GM12875 (cell line): Measurements from ENCODE around the gene CACNA2D3.

ENCODE experiments used
- H3K4me3 ChIP-seq: one replicate; pipeline ENCODE4 v1.5.1; 2011; ENCODE audit warnings: low read depth, low read length, control low read depth
- CTCF ChIP-seq: IDR thresholded peaks from 2 replicates; pipeline ENCODE4 v1.5.1; 2011; ENCODE audit warnings: low read depth, mild to moderate bottlenecking, control low read depth, inconsistent platforms, low read length, moderate library complexity, borderline replicate concordance; ENCODE audit not compliant: insufficient read depth

CACNA2D3 gene

GRCh38 chr3:54178376-54178775, 56.0 kb downstream of the CACNA2D3 start:
- no peak overlapping the region for H3K4me3 ChIP-seq
- TF ChIP-seq CTCF: no peak

GRCh38 chr3:54180921-54181320, 58.6 kb downstream of the CACNA2D3 start:
- no peak for TF ChIP-seq CTCF
- H3K4me3 ChIP-seq: no peak overlapping the region

- no peak overlapping the region for H3K4me3 ChIP-seq
- no peak for TF ChIP-seq CTCF
These were observed 59.9 kb downstream of the CACNA2D3 start for GRCh38 chr3:54182242-54182641.

GRCh38 chr3:54185740-54186139, 63.4 kb downstream of the CACNA2D3 start:
- TF ChIP-seq CTCF: no peak
- no peak overlapping the region for H3K4me3 ChIP-seq

GRCh38 chr3:54188176-54188791, 65.9 kb downstream of the CACNA2D3 start:
- no peak for TF ChIP-seq CTCF
- no peak overlapping the region for H3K4me3 ChIP-seq

- no peak for TF ChIP-seq CTCF
These were observed 68.9 kb downstream of the CACNA2D3 start for GRCh38 chr3:54191220-54191619.

GRCh38 chr3:54192026-54192425, 69.7 kb downstream of the CACNA2D3 start:
- no peak for TF ChIP-seq CTCF
- H3K4me3 ChIP-seq: no peak overlapping the region

More at GRCh38 chr3:54191220-54191619, 68.9 kb downstream of the CACNA2D3 start:
- no peak overlapping the region for H3K4me3 ChIP-seq
